ENCODE measurements around the gene DLGAP4.

GRCh38 chr20:36399969-36400545, 93.9 kb downstream of the DLGAP4 start:
- TF ChIP-seq SP1 (IDR thresholded peaks at IDR 0.05), result no peak
- TF ChIP-seq FOXA1 (IDR thresholded peaks at IDR 0.05), result no peak
- no peak for TF ChIP-seq SUZ12 (IDR thresholded peaks at IDR 0.05)
- TF ChIP-seq FOXM1 (IDR thresholded peaks at IDR 0.05; ENCODE audit: borderline replicate concordance), result no peak
- TF ChIP-seq NFRKB (IDR thresholded peaks at IDR 0.05), result no peak
- TF ChIP-seq TARDBP (IDR thresholded peaks at IDR 0.05), result no peak
- no peak for TF ChIP-seq BHLHE40 (IDR thresholded peaks at IDR 0.05; ENCODE audit: borderline replicate concordance)
- no peak for TF ChIP-seq L3MBTL2 (conservative IDR thresholded peaks at IDR 0.05)
- no peak for TF ChIP-seq FOXK2 (IDR thresholded peaks at IDR 0.05)
- TF ChIP-seq ZNF384 (IDR thresholded peaks at IDR 0.05), result no peak
- no peak for TF ChIP-seq ELF4 (IDR thresholded peaks at IDR 0.05)
- TF ChIP-seq HDGF (IDR thresholded peaks at IDR 0.05; ENCODE audit: borderline replicate concordance), result no peak
